ENCODE results near the gene FSD1L.

DNA sequence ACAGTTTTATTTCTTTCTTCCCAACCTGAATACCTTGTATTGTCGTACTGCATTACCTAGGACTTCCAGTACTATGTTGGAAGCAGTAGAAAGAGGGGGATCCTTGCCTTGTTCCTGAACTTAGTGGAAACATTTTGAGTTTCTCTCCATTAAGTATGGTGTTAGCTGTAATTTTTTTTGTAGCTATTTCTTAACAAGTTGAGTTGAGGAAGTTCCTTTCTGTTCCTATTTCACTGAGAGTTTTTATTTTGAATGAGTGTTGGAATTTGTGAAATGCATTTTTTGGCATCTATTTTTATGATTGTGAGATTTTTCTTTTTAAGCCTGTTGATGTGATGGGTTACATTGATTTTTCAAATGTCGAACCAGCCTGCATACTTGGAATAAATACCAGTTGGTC is 49.0 kb downstream of the FSD1L start:
- TF ChIP-seq, protein P1, sequence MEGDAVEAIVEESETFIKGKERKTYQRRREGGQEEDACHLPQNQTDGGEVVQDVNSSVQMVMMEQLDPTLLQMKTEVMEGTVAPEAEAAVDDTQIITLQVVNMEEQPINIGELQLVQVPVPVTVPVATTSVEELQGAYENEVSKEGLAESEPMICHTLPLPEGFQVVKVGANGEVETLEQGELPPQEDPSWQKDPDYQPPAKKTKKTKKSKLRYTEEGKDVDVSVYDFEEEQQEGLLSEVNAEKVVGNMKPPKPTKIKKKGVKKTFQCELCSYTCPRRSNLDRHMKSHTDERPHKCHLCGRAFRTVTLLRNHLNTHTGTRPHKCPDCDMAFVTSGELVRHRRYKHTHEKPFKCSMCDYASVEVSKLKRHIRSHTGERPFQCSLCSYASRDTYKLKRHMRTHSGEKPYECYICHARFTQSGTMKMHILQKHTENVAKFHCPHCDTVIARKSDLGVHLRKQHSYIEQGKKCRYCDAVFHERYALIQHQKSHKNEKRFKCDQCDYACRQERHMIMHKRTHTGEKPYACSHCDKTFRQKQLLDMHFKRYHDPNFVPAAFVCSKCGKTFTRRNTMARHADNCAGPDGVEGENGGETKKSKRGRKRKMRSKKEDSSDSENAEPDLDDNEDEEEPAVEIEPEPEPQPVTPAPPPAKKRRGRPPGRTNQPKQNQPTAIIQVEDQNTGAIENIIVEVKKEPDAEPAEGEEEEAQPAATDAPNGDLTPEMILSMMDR (IDR thresholded peaks at IDR 0.05) = no peak
- TF ChIP-seq POLR2A (IDR thresholded peaks at IDR 0.05) = no peak

Data from Peyer's patch (tissue), 4 donors.